Measurements from ENCODE around the gene RRP7A. TPM values are rescaled to one million over a fixed set of nuclear protein-coding genes. Genes with fewer than 3 reads are reported as not detected.

RRP7A gene
- total and polyA plus RNA-seq, 2 donors (not counting 3 experiments of a cell fraction or from before 2014, with no cell fraction given): 35.3 to 83.7 TPM

DNA sequence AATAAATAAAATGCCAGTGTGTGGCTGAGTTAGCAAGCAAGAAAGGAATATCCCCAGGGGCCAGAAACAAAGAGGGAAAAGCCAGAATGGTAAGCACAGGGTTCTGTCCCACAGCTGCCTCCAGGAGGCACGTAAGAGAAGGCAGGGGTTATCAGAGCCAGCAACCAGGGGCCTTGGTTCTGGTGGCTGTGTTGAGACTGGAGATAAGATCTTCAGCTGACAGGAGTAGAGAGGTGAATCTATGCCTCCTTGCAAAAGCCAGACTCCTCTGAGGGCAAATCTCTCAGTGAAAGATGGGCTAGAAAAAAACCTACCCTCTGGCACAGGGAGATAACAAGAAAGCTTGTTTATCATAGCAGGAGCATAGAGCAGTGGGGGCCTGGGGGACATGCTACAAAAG, 57.6 kb downstream of the RRP7A start:
- H3K27me3 ChIP-seq (ENCODE audit: control insufficient read depth in 2 of 2, insufficient read depth in 2 of 2, low read length in 2 of 2): peaks cover 15 to 16% of the 10 kb centered on the region in 2 experiments
- CTCF ChIA-PET: no interaction called here

More for the DNA sequence above, 57.6 kb downstream of the RRP7A start:
- TF ChIP-seq POLR2AphosphoS5 (IDR thresholded peaks at IDR 0.05; ENCODE audit: insufficient read depth, low read depth, low read length): no peak
- TF ChIP-seq, protein P1, sequence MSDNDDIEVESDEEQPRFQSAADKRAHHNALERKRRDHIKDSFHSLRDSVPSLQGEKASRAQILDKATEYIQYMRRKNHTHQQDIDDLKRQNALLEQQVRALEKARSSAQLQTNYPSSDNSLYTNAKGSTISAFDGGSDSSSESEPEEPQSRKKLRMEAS (IDR thresholded peaks at IDR 0.05; ENCODE audit: insufficient read depth, insufficient read length): no peak
- TF ChIP-seq EZH2 (IDR thresholded peaks at IDR 0.05; ENCODE audit: borderline replicate concordance, low read depth, low read length, severe bottlenecking): no peak
- TF ChIP-seq, protein P2, sequence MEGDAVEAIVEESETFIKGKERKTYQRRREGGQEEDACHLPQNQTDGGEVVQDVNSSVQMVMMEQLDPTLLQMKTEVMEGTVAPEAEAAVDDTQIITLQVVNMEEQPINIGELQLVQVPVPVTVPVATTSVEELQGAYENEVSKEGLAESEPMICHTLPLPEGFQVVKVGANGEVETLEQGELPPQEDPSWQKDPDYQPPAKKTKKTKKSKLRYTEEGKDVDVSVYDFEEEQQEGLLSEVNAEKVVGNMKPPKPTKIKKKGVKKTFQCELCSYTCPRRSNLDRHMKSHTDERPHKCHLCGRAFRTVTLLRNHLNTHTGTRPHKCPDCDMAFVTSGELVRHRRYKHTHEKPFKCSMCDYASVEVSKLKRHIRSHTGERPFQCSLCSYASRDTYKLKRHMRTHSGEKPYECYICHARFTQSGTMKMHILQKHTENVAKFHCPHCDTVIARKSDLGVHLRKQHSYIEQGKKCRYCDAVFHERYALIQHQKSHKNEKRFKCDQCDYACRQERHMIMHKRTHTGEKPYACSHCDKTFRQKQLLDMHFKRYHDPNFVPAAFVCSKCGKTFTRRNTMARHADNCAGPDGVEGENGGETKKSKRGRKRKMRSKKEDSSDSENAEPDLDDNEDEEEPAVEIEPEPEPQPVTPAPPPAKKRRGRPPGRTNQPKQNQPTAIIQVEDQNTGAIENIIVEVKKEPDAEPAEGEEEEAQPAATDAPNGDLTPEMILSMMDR (IDR thresholded peaks at IDR 0.05; ENCODE audit: extremely low read depth in 1 of 2, insufficient read depth in 1 of 2, low read depth in 1 of 2, low read length in 2 of 2): no peak
- TF ChIP-seq MYC (IDR thresholded peaks at IDR 0.05; ENCODE audit: low read depth, low read length): no peak
- no peak for TF ChIP-seq FOS (IDR thresholded peaks at IDR 0.05; ENCODE audit: borderline replicate concordance, insufficient read depth, low read length)
- no peak for TF ChIP-seq JUN (IDR thresholded peaks at IDR 0.05; ENCODE audit: borderline replicate concordance, insufficient read depth, insufficient read length, low read depth)
- no peak for TF ChIP-seq POLR2A (IDR thresholded peaks at IDR 0.05; ENCODE audit: low read depth, low read length)
- Histone ChIP-seq H3K79me2 (ENCODE audit: control insufficient read depth, insufficient read depth, low read length) (no peaks in the 10 kb centered on the region), H4K20me1 (replicated peaks; ENCODE audit: control insufficient read depth, extremely low read depth, insufficient read depth, low read length) (no peaks in the 10 kb centered on the region), H2AFZ (ENCODE audit: low read depth, low read length) (no peak overlapping the region), H3K36me3 (ENCODE audit: control insufficient read depth in 2 of 2, extremely low read depth in 1 of 2, insufficient read depth in 2 of 2, low read length in 2 of 2) (no peaks in the 10 kb centered on the region), H3K4me2 (ENCODE audit: insufficient read depth, low read length) (no peak overlapping the region), H3K9ac (replicated peaks; ENCODE audit: extremely low read depth, insufficient read depth, low read length) (no peak overlapping the region), H3K4me1 (ENCODE audit: control insufficient read depth, extremely low read depth, insufficient read depth, low read length) (no peaks in the 10 kb centered on the region), H3K4me3 (replicated peaks in 1 of 3; ENCODE audit: insufficient read depth in 1 of 3, low read depth in 1 of 3, low read length in 3 of 3) (no peak overlapping the region), H3K9me3 (replicated peaks; ENCODE audit: control insufficient read depth, insufficient read depth, low read length) (no peaks in the 10 kb centered on the region), H3K9me1 (replicated peaks; ENCODE audit: control insufficient read depth, extremely low read depth, insufficient read depth, low read length) (no peaks in the 10 kb centered on the region), H3K27ac (ENCODE audit: insufficient read depth, low read depth, low read length) (no peak overlapping the region)
- no TSS peak for BruUV-seq (replicated peaks)
- dilution Hi-C loops (cut with MboI; ENCODE audit: extremely low pct_ligation_motif_present, low sequenced_read_pairs): no loop called here
- FAIRE-seq (no peak), DNase-seq (ENCODE audit: low read depth, low spot score) (no peak)
- POLR2A ChIA-PET: no interaction called here
- intact Hi-C loops (cut with micrococcal nuclease): no loop called here
